Breast epithelium (tissue), 3 donors: Measurements from ENCODE around the gene HPS1.

Experiments
- POLR2A ChIP-seq: fragments of 450-650 bp; IDR thresholded peaks from one replicate; pipeline ENCODE4 v1.6.1; 2016; ENCODE audit warnings: antibody characterized with exemption, mild to moderate bottlenecking, moderate library complexity
- POLR2AphosphoS5 ChIP-seq, 3 donors: sonication (generic); formaldehyde crosslinking; IDR thresholded peaks; one replicate each; pipeline ENCODE4 v1.6.1; 2017; ENCODE audit warnings: antibody characterized with exemption in 3 of 3
- TF ChIP-seq, protein P1 (sequence below), 3 donors: fragments of 450-650 bp; IDR thresholded peaks; one replicate each; pipeline ENCODE4 v1.5.1; 2016 to 2017; ENCODE audit warnings: antibody characterized with exemption in 3 of 3, mild to moderate bottlenecking in 3 of 3, moderate library complexity in 3 of 3

DNA sequence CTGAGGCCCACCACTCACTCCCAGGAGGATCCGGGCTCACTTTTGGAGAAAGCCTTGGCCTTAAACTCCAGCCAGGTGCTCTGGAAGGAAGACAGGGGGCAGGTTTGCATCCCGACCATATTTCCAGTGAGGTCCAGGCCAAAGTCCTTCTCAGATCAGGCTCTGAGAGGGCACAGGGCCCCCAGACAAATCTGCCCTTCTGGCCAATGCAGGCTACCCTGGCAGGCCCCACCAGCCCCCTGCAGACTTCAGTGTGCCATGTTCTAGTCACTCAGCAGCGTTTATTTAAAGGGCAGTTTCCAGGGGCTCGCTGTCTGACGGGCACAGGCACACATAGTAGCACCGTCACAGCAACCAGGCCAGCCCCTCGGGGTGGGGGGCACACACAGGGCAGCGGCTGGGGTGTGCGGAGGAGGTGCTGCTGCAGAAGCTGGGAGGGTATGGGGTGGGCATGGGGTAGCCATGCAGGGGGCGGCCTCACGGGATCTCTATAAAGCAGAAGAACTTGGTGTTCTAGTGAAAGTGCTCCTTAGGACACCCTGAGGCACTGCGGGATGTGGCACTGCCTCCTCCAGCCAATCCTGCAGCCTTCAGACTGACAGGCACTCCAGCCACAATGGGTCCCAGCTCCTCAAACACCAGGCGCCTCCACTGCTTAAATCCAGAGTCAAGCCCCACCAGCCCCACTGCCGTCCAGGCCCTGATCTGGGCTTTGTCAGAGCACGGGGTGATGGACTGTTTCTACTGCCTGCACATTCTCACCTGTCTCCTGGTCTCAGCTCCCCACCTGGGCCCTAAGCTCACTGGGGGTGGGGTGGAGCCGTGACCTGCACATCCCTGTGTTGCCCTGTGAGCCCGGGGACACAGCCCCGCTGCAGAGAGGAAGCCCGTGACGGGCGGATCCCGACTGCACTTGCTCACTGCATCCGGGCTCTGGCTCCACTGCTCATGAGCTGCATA is 22.2 kb downstream of the HPS1 start:
- no peak for TF ChIP-seq POLR2A
- TF ChIP-seq, protein P1, sequence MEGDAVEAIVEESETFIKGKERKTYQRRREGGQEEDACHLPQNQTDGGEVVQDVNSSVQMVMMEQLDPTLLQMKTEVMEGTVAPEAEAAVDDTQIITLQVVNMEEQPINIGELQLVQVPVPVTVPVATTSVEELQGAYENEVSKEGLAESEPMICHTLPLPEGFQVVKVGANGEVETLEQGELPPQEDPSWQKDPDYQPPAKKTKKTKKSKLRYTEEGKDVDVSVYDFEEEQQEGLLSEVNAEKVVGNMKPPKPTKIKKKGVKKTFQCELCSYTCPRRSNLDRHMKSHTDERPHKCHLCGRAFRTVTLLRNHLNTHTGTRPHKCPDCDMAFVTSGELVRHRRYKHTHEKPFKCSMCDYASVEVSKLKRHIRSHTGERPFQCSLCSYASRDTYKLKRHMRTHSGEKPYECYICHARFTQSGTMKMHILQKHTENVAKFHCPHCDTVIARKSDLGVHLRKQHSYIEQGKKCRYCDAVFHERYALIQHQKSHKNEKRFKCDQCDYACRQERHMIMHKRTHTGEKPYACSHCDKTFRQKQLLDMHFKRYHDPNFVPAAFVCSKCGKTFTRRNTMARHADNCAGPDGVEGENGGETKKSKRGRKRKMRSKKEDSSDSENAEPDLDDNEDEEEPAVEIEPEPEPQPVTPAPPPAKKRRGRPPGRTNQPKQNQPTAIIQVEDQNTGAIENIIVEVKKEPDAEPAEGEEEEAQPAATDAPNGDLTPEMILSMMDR (IDR thresholded peaks at IDR 0.05) = no peak
- TF ChIP-seq POLR2AphosphoS5 (IDR thresholded peaks at IDR 0.05) = no peak
